Ishikawa (cell line): ENCODE measurements around the gene CLASP1.

Experiments used
- CEBPB ChIP-seq: IDR thresholded peaks from 2 replicates; pipeline ENCODE4 v1.6.1; 2012
- CREB1 ChIP-seq: IDR thresholded peaks from 2 replicates; pipeline ENCODE4 v1.6.1; 2012; ENCODE audit warnings: low read depth
- EGR1 ChIP-seq: IDR thresholded peaks from 2 replicates; pipeline ENCODE4 v1.6.1; 2012
- EP300 ChIP-seq: IDR thresholded peaks from 2 replicates; pipeline ENCODE4 v1.6.1; 2012; ENCODE audit warnings: borderline replicate concordance
- FOXM1 ChIP-seq: IDR thresholded peaks from 2 replicates; pipeline ENCODE4 v1.6.1; 2012; ENCODE audit warnings: low read depth, borderline replicate concordance
- MAX ChIP-seq: IDR thresholded peaks from 2 replicates; pipeline ENCODE4 v1.6.1; 2012
- NFIC ChIP-seq: IDR thresholded peaks from 2 replicates; pipeline ENCODE4 v1.6.1; 2012
- RAD21 ChIP-seq: IDR thresholded peaks from 2 replicates; pipeline ENCODE4 v1.6.1; 2012; ENCODE audit warnings: low read depth
- TAF1 ChIP-seq: IDR thresholded peaks from 2 replicates; pipeline ENCODE4 v1.6.1; 2012; ENCODE audit warnings: low read depth, mild to moderate bottlenecking
- TCF12 ChIP-seq: IDR thresholded peaks from 2 replicates; pipeline ENCODE4 v1.6.1; 2012; ENCODE audit warnings: low read depth
- TEAD4 ChIP-seq: IDR thresholded peaks from 2 replicates; pipeline ENCODE4 v1.6.1; 2012
- USF1 ChIP-seq: IDR thresholded peaks from 2 replicates; pipeline ENCODE4 v1.6.1; 2012
- YY1 ChIP-seq: IDR thresholded peaks from 2 replicates; pipeline ENCODE4 v1.6.1; 2012; ENCODE audit warnings: low read depth
- ZBTB7A ChIP-seq: IDR thresholded peaks from 2 replicates; pipeline ENCODE4 v1.6.1; 2012; ENCODE audit warnings: low read depth
- TF ChIP-seq, protein P1 (sequence below): IDR thresholded peaks from 2 replicates; pipeline ENCODE4 v1.6.1; 2012; ENCODE audit warnings: low read depth, mild to moderate bottlenecking

The CLASP1 gene

GRCh38 chr2:121524685-121525425 is 124.4 kb downstream of the CLASP1 start:
- TF ChIP-seq TCF12 = no peak
- no peak for TF ChIP-seq NFIC
- no peak for TF ChIP-seq MAX

DNA sequence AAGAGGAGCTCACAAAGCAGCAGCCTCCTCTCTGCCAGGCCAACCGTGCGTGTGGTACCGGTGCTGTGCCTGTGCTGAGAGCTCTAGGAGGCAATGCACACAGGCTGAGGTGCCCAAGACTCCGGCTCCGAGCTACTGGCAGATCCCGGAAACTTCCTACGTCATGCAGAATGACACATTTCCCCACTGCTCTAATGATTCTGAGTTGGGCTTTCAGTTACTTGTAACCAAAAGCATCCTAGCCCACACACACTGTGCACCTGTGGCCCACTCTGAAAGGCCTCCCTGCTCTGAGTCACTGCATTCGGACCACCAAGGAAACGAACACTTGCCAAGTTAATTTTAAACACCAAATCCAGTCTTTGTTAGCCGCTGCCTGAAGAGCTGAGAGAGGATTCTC is 127.9 kb downstream of the CLASP1 start:
- TF ChIP-seq FOXM1 = no peak
- no peak for TF ChIP-seq TEAD4
- no peak for TF ChIP-seq ZBTB7A
- no peak for TF ChIP-seq EGR1
- TF ChIP-seq TCF12 = no peak
- TF ChIP-seq TAF1 = no peak
- TF ChIP-seq, protein P1, sequence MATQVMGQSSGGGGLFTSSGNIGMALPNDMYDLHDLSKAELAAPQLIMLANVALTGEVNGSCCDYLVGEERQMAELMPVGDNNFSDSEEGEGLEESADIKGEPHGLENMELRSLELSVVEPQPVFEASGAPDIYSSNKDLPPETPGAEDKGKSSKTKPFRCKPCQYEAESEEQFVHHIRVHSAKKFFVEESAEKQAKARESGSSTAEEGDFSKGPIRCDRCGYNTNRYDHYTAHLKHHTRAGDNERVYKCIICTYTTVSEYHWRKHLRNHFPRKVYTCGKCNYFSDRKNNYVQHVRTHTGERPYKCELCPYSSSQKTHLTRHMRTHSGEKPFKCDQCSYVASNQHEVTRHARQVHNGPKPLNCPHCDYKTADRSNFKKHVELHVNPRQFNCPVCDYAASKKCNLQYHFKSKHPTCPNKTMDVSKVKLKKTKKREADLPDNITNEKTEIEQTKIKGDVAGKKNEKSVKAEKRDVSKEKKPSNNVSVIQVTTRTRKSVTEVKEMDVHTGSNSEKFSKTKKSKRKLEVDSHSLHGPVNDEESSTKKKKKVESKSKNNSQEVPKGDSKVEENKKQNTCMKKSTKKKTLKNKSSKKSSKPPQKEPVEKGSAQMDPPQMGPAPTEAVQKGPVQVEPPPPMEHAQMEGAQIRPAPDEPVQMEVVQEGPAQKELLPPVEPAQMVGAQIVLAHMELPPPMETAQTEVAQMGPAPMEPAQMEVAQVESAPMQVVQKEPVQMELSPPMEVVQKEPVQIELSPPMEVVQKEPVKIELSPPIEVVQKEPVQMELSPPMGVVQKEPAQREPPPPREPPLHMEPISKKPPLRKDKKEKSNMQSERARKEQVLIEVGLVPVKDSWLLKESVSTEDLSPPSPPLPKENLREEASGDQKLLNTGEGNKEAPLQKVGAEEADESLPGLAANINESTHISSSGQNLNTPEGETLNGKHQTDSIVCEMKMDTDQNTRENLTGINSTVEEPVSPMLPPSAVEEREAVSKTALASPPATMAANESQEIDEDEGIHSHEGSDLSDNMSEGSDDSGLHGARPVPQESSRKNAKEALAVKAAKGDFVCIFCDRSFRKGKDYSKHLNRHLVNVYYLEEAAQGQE = no peak
- no peak for TF ChIP-seq RAD21
- TF ChIP-seq USF1 = no peak
- no peak for TF ChIP-seq YY1
- no peak for TF ChIP-seq EP300
- no peak for TF ChIP-seq NFIC
- no peak for TF ChIP-seq CREB1
- TF ChIP-seq MAX = no peak
- TF ChIP-seq CEBPB = no peak

DNA sequence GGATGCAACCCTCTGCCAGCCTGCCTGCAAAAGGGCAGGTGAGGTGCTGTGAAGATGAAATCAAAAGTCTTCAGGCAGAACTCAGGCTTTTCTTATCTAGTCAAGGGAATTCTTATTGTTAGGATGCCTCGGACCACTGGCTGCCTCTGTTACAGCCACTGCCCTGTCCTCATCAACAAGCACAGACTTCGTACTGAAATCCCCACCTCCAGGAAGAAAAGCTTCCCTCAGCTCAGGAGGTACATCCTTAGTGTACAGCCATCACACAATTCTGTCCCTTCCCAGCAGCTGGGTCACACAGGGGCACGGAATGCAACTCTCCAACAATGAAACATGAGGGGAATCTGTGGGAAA is 128.6 kb downstream of the CLASP1 start:
- TF ChIP-seq FOXM1 (no peak), TCF12 (no peak), EGR1 (no peak), TEAD4 (no peak), EP300 (no peak), TAF1 (no peak), CREB1 (no peak), NFIC (no peak)

DNA sequence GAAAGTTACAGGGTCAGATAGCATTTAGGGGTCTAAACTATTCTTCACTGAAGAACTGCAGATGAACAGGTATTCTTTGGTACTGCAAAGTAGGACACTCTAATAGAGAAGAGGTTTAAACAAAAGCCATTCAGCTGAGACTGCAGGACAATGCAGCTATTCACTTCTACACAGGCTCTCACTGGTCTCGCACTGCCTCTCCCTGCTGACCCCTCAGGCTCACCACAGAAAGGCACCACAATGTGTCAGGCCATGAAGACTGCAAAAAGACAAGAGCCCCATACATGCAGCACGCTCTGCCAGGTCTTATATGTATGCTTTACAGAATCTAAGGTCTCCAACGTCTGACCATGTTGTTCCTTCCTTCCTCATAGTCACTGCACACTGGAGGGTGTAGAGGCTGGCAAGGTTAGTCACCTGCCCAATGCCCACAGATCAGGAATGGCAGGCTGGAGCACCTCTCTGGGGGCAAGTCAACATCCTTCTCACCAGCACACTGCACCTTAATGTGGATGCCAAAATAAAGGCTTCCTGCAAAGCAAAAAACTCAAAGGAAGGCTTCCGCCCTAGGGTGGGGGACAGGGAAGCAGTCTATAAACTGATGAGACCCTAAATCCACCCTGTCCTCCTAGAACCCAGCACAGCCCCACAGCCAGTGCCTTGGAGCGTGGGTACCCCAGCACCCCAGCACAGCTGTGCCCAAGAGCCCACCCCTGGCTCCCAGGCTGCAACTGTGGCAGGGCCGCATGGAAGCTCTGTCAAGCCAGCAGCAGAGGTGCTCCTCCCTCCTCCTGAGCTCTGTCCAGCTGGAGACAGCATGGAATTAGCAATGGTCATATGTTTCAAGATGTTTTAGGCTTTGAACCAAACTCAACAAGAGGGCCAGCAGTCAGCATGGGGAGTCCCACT is 129.3 kb downstream of the CLASP1 start:
- TF ChIP-seq TEAD4 = no peak
- TF ChIP-seq YY1 = no peak
- no peak for TF ChIP-seq FOXM1
- no peak for TF ChIP-seq USF1
- TF ChIP-seq, protein P1 = no peak
- no peak for TF ChIP-seq NFIC
- TF ChIP-seq MAX = no peak

DNA sequence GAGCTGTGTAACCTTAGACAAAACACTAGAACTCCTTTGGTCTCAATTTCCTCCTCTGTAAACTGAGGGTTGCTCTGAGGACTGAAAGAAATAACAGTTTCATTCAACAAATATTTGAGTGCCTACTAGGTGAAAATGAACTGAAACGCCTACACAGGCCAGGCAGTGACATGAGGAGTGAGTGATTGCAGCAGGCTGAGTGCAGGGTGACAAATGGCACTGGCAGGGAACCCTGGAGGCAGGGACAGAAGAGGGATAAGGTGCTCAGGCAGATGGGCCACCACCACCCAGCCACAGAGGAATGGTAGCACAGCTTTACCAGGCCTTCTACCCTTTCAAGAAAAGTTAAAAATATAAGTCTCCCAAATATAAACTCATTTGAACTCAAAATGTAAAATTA is 130.1 kb downstream of the CLASP1 start:
- TF ChIP-seq EGR1 = no peak
- no peak for TF ChIP-seq TEAD4
- TF ChIP-seq FOXM1 = no peak
- TF ChIP-seq RAD21 = no peak
- TF ChIP-seq ZBTB7A = no peak
- TF ChIP-seq CEBPB = no peak
- no peak for TF ChIP-seq USF1
- no peak for TF ChIP-seq CREB1
- TF ChIP-seq NFIC = no peak
- no peak for TF ChIP-seq TAF1
- TF ChIP-seq, protein P1 = no peak
- no peak for TF ChIP-seq YY1
- TF ChIP-seq MAX = no peak
- TF ChIP-seq TCF12 = no peak
